Esophagus muscularis mucosa (tissue), 4 donors: ENCODE data around the gene ZAP70. TPM values are rescaled to one million over a fixed set of nuclear protein-coding genes. Genes with fewer than 3 reads are reported as not detected.

Source experiments
- DNase-seq: peaks from one replicate; pipeline ENCODE4 v3.0.0-alpha.2; 2017; ENCODE audit errors: extremely low spot score
- H3K27ac ChIP-seq, 4 donors: fragments of 200-600 bp; sonication (generic); replicated peaks in 1 of 4; 1 replicate in 3 of 4; 2 replicates in 1 of 4; pipeline ENCODE4 v1.5.1; 2016 to 2019; ENCODE audit warnings: mild to moderate bottlenecking in 1 of 4
- H3K27me3 ChIP-seq, 4 donors: fragments of 200-600 bp; sonication (generic); one replicate each; pipeline versions ENCODE4 v1.5.1 to v1.6.0; 2016 to 2019
- H3K36me3 ChIP-seq, 4 donors: fragments of 200-600 bp; sonication (generic); one replicate each; pipeline ENCODE4 v1.5.1; 2016 to 2019
- H3K4me1 ChIP-seq, 4 donors: fragments of 200-600 bp; sonication (generic); one replicate each; pipeline ENCODE4 v1.5.1; 2016 to 2019
- H3K4me3 ChIP-seq, 4 donors: fragments of 200-600 bp; sonication (generic); 1 replicate in 2 of 4; 2 replicates in 2 of 4; pipeline ENCODE4 v1.5.1; 2016 to 2019; ENCODE audit warnings: mild to moderate bottlenecking in 4 of 4, moderate library complexity in 1 of 4
- H3K9me3 ChIP-seq, 4 donors: fragments of 200-600 bp; sonication (generic); 1 replicate in 3 of 4; 2 replicates in 1 of 4; pipeline ENCODE4 v1.5.1; 2016 to 2019
- CTCF ChIP-seq, 3 experiments: fragments of 200-600 bp in 2 of 3; fragments of 450-650 bp in 1 of 3; sonication (generic) in 2 of 3; IDR thresholded peaks; one replicate each; pipeline ENCODE4 v1.5.1; 2017 to 2019; ENCODE audit warnings: antibody characterized with exemption in 3 of 3, mild to moderate bottlenecking in 2 of 3, moderate library complexity in 1 of 3
- EP300 ChIP-seq: sonication (generic); formaldehyde crosslinking; IDR thresholded peaks from one replicate; pipeline ENCODE4 v1.6.1; 2017; ENCODE audit warnings: antibody characterized with exemption
- POLR2A ChIP-seq: fragments of 450-650 bp; IDR thresholded peaks from one replicate; pipeline ENCODE4 v1.6.1; 2017; ENCODE audit warnings: antibody characterized with exemption, moderate library complexity, mild to moderate bottlenecking, low read depth
- POLR2AphosphoS5 ChIP-seq, 2 donors: sonication (generic); formaldehyde crosslinking; IDR thresholded peaks; one replicate each; pipeline ENCODE4 v1.6.1; 2017; ENCODE audit warnings: antibody characterized with exemption in 2 of 2
- WGBS: methylation state at CpG from one replicate; pipeline ENCODE4 v1.1.5; 2018; 5-methylcytosine and 5-hydroxymethylcytosine counted together
- intact Hi-C: fragments of 100-400 bp; cut with DNase I; formaldehyde crosslinking; loops from one replicate; pipeline ENCODE4 v1.15.1; 2023
- total RNA-seq, 4 donors: library from RNA; depleted of rRNA; stranded (reverse); fragments of >200 nt; gene quantifications; one replicate each; pipeline versions ENCODE4 v1.1.0 to v1.2.1, GENCODE V29; 2016

ZAP70 gene
- total RNA-seq, 4 donors from 2014 or later = 1.2 to 3.5 (median 1.8) TPM

GRCh38 chr2:97723156-97724072 lies 10.0 kb downstream of the ZAP70 start:
- intact Hi-C loops = no loop called here
- WGBS = 88% methylated on average over 34 of the region's 37 CpGs
- no peak overlapping the region for H3K27ac ChIP-seq
- no peak for DNase-seq
- H3K4me1 ChIP-seq = peaks cover 0 to 17% (median 10%) of the 10 kb centered on the region in 4 donors
- peaks cover 0 to 19% (median 3%) of the 10 kb centered on the region in 4 donors for H3K27me3 ChIP-seq
- H3K9me3 ChIP-seq = no peaks in the 10 kb centered on the region
- H3K4me3 ChIP-seq = no peak overlapping the region
- H3K36me3 ChIP-seq = no peaks in the 10 kb centered on the region
- no peak for TF ChIP-seq POLR2AphosphoS5 (IDR thresholded peaks at IDR 0.05)
- no peak for TF ChIP-seq CTCF (IDR thresholded peaks at IDR 0.05)
- TF ChIP-seq POLR2A = no peak
- TF ChIP-seq EP300 = no peak

- no peak for DNase-seq
- intact Hi-C loops = no loop called here
- Histone ChIP-seq H3K27ac (no peak overlapping the region), H3K27me3 (peaks cover 0 to 19% (median 3%) of the 10 kb centered on the region in 4 donors), H3K9me3 (no peaks in the 10 kb centered on the region), H3K4me1 (peaks cover 0 to 17% (median 10%) of the 10 kb centered on the region in 4 donors), H3K4me3 (no peak overlapping the region), H3K36me3 (no peaks in the 10 kb centered on the region)
- WGBS = 77% methylated on average over 17 of the region's 41 CpGs
- TF ChIP-seq POLR2A (no peak), EP300 (no peak), CTCF (IDR thresholded peaks at IDR 0.05) (no peak), POLR2AphosphoS5 (IDR thresholded peaks at IDR 0.05) (no peak)
Observed at GRCh38 chr2:97724073-97724410, 10.7 kb downstream of the ZAP70 start.

- H3K27me3 ChIP-seq = peaks cover 0 to 19% (median 3%) of the 10 kb centered on the region in 4 donors
- DNase-seq = no peak
- no peak for TF ChIP-seq CTCF (IDR thresholded peaks at IDR 0.05)
- no peak for TF ChIP-seq EP300
- TF ChIP-seq POLR2A = no peak
- no peak for TF ChIP-seq POLR2AphosphoS5 (IDR thresholded peaks at IDR 0.05)
- WGBS = 83% methylated on average over 17 of the region's 17 CpGs
- H3K9me3 ChIP-seq = no peaks in the 10 kb centered on the region
- H3K27ac ChIP-seq = no peak overlapping the region
- no peaks in the 10 kb centered on the region for H3K36me3 ChIP-seq
- H3K4me1 ChIP-seq = peaks cover 0 to 17% (median 10%) of the 10 kb centered on the region in 4 donors
- no peak overlapping the region for H3K4me3 ChIP-seq
- intact Hi-C loops = no loop called here
Observed at GRCh38 chr2:97724501-97724900, 11.1 kb downstream of the ZAP70 start.

GRCh38 chr2:97724946-97725688 lies 11.7 kb downstream of the ZAP70 start:
- WGBS = 93% methylated on average over 20 of the region's 31 CpGs
- Histone ChIP-seq H3K9me3 (peaks cover 0 to 6% (median 4%) of the 10 kb centered on the region in 4 donors), H3K27me3 (peaks cover 0 to 19% (median 3%) of the 10 kb centered on the region in 4 donors), H3K27ac (peak overlapping the region in 1 of 4 donors; percentile 23), H3K4me3 (no peak overlapping the region), H3K36me3 (no peaks in the 10 kb centered on the region), H3K4me1 (peaks cover 0 to 17% (median 10%) of the 10 kb centered on the region in 4 donors)
- DNase-seq = no peak
- intact Hi-C loops = no loop called here
- TF ChIP-seq POLR2AphosphoS5 (IDR thresholded peaks at IDR 0.05) (no peak), EP300 (no peak), CTCF (IDR thresholded peaks at IDR 0.05) (no peak), POLR2A (no peak)
